Ishikawa (cell line): Measurements from ENCODE around the gene GIPC1.

ENCODE experiments used
- CEBPB ChIP-seq: IDR thresholded peaks from 2 replicates; pipeline ENCODE4 v1.6.1; 2012
- CREB1 ChIP-seq: IDR thresholded peaks from 2 replicates; pipeline ENCODE4 v1.6.1; 2012; ENCODE audit warnings: low read depth
- EGR1 ChIP-seq: IDR thresholded peaks from 2 replicates; pipeline ENCODE4 v1.6.1; 2012
- EP300 ChIP-seq: IDR thresholded peaks from 2 replicates; pipeline ENCODE4 v1.6.1; 2012; ENCODE audit warnings: borderline replicate concordance
- FOXM1 ChIP-seq: IDR thresholded peaks from 2 replicates; pipeline ENCODE4 v1.6.1; 2012; ENCODE audit warnings: low read depth, borderline replicate concordance
- MAX ChIP-seq: IDR thresholded peaks from 2 replicates; pipeline ENCODE4 v1.6.1; 2012
- NFIC ChIP-seq: IDR thresholded peaks from 2 replicates; pipeline ENCODE4 v1.6.1; 2012
- RAD21 ChIP-seq: IDR thresholded peaks from 2 replicates; pipeline ENCODE4 v1.6.1; 2012; ENCODE audit warnings: low read depth
- REST ChIP-seq: IDR thresholded peaks from 2 replicates; pipeline ENCODE4 v1.6.1; 2012; ENCODE audit warnings: low read depth, mild to moderate bottlenecking
- TAF1 ChIP-seq: IDR thresholded peaks from 2 replicates; pipeline ENCODE4 v1.6.1; 2012; ENCODE audit warnings: low read depth, mild to moderate bottlenecking
- TCF12 ChIP-seq: IDR thresholded peaks from 2 replicates; pipeline ENCODE4 v1.6.1; 2012; ENCODE audit warnings: low read depth
- TEAD4 ChIP-seq: IDR thresholded peaks from 2 replicates; pipeline ENCODE4 v1.6.1; 2012
- USF1 ChIP-seq: IDR thresholded peaks from 2 replicates; pipeline ENCODE4 v1.6.1; 2012
- YY1 ChIP-seq: IDR thresholded peaks from 2 replicates; pipeline ENCODE4 v1.6.1; 2012; ENCODE audit warnings: low read depth
- ZBTB7A ChIP-seq: IDR thresholded peaks from 2 replicates; pipeline ENCODE4 v1.6.1; 2012; ENCODE audit warnings: low read depth

The GIPC1 gene

GRCh38 chr19:14542711-14543328, 46.9 kb upstream of the GIPC1 start:
- no peak for TF ChIP-seq TCF12
- TF ChIP-seq MAX: no peak
- no peak for TF ChIP-seq YY1
- TF ChIP-seq EGR1: no peak
- TF ChIP-seq FOXM1: no peak
- no peak for TF ChIP-seq RAD21
- no peak for TF ChIP-seq REST
- no peak for TF ChIP-seq NFIC
- no peak for TF ChIP-seq EP300
- TF ChIP-seq USF1: no peak
- TF ChIP-seq TEAD4: no peak
- no peak for TF ChIP-seq CREB1
- no peak for TF ChIP-seq ZBTB7A
- no peak for TF ChIP-seq TAF1
- no peak for TF ChIP-seq CEBPB

- TF ChIP-seq RAD21 (no peak), CREB1 (no peak), FOXM1 (no peak), CEBPB (no peak), USF1 (no peak), REST (no peak), ZBTB7A (no peak), EGR1 (no peak), TEAD4 (no peak), EP300 (no peak), NFIC (no peak), TCF12 (no peak), MAX (no peak), TAF1 (no peak), YY1 (no peak)
These were observed 45.0 kb upstream of the GIPC1 start for GRCh38 chr19:14540741-14541525.

GRCh38 chr19:14536926-14537692, 41.2 kb upstream of the GIPC1 start:
- TF ChIP-seq RAD21 (no peak), TCF12 (no peak), NFIC (no peak), USF1 (no peak), MAX (no peak)

- TF ChIP-seq EP300: no peak
- TF ChIP-seq CREB1: no peak
- TF ChIP-seq TCF12: no peak
- no peak for TF ChIP-seq REST
- TF ChIP-seq CEBPB: no peak
These were observed 37.5 kb upstream of the GIPC1 start for GRCh38 chr19:14533450-14533849.
